GM12892 (cell line): Measurements from ENCODE around the gene PLPP7.

Experiments used
- DNase-seq: peaks from one replicate; pipeline ENCODE4 v3.0.0; 2011; ENCODE audit not compliant: insufficient read length
- FAIRE-seq: peaks from 2 replicates; lab custom pipeline; 2011; peaks lifted over from hg19 to GRCh38; lab: Jason Lieb, UNC
- POLR2A ChIP-seq: IDR thresholded peaks from 2 replicates; pipeline ENCODE4 v1.6.1; 2011; ENCODE audit warnings: low read depth, low read length, control low read depth
- POLR2AphosphoS5 ChIP-seq: IDR thresholded peaks from 2 replicates; pipeline ENCODE4 v1.6.1; 2011; ENCODE audit warnings: low read depth, low read length, control low read depth
- TAF1 ChIP-seq: IDR thresholded peaks from 2 replicates; pipeline ENCODE4 v1.6.1; 2011; ENCODE audit warnings: low read depth, mild to moderate bottlenecking, control low read depth, low read length, borderline replicate concordance

The PLPP7 gene

GRCh38 chr9:131290036-131290766 is 678 bp downstream of the PLPP7 start:
- DNase-seq, result no peak
- FAIRE-seq, result no peak
- TF ChIP-seq POLR2A (no peak), POLR2AphosphoS5 (no peak), TAF1 (no peak)

GRCh38 chr9:131290767-131291370 is 1.3 kb downstream of the PLPP7 start:
- FAIRE-seq (no peak), DNase-seq (no peak)
- TF ChIP-seq TAF1, result no peak
- no peak for TF ChIP-seq POLR2AphosphoS5
- TF ChIP-seq POLR2A, result no peak

DNA sequence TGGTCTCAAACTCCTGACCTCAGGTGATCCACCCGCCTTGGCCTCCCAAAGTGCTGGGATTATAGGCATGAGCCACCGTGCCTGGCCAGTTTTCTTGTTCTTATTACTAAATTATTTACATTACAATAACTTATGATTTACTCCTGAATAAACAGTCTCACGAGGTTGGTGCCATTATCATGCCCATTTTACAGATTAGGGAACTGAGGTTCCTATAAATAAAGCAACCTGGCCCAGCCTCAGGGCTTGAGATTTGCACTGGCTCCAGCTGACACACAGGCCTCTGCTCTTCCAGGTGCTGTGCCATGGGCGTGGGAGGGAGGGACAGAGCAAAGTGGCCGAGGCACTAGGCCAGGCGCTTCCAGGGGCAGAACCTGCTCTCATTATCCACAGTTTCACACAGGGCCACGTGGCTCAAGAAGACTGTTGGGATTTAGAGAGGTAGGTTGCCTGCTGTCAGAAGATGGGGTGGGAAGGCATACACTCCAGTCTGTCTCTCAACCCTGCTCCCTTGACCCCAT is 2.3 kb downstream of the PLPP7 start:
- FAIRE-seq (no peak), DNase-seq (no peak)
- no peak for TF ChIP-seq POLR2A
- no peak for TF ChIP-seq TAF1

- TF ChIP-seq TAF1 (no peak), POLR2A (no peak), POLR2AphosphoS5 (no peak)
- DNase-seq, result no peak
- FAIRE-seq, result no peak
These were observed 3.4 kb downstream of the PLPP7 start for GRCh38 chr9:131292937-131293336.

- no peak for DNase-seq
- no peak for FAIRE-seq
- no peak for TF ChIP-seq POLR2AphosphoS5
- no peak for TF ChIP-seq POLR2A
- TF ChIP-seq TAF1, result no peak
These were observed 6.9 kb downstream of the PLPP7 start for GRCh38 chr9:131296460-131296859.

DNA sequence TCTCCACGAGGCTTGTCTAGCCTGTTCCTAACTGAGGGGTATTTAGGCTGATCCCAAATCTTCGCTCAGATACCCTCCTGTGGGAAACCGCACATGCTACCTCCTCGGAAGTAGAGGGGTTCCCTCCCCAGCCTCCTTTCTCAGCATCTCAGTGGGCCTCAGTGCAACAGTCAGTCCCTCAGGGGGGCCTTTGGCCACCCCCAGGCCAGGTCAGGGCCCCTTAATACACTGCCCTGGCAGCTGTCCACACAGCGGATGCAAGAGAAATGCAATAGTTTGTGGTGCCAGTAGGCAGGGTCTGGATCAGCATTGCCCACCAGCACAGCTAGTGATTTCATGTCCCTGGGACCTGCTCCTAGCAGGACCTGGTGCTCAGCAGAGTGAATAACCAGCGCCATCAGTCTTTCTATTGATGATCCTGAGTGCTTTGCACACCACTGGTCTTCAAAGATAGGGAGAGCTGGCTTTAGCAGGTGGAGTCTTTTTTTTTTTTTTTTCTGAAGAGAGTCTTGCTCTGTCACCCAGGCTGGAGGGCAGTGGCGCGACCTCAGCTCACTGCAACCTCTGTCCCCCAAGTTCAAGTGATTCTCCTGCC is 7.5 kb downstream of the PLPP7 start:
- TF ChIP-seq TAF1, result no peak
- no peak for TF ChIP-seq POLR2A
- no peak for TF ChIP-seq POLR2AphosphoS5
- DNase-seq (no peak), FAIRE-seq (no peak)

DNA sequence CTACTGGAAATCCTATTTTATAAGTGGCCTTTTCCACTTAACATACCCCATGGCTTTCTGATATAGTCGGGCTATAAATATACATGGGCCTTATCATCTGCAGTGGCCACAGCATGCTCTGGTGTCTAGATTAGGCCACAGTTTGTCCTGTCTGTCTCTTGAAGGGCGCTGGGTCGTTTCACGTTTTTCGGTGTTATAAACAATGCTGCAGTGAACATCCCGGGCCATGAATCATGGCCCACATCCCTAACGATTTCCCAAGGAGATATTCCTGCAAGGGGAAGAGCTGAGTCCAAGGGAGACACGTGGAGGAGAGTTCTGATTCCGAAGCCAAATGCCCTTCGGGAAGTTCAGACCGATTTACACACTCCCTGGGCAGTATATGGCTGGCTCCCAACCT is 8.4 kb downstream of the PLPP7 start:
- no peak for TF ChIP-seq POLR2A
- no peak for TF ChIP-seq TAF1
- TF ChIP-seq POLR2AphosphoS5, result no peak
- FAIRE-seq (peak; percentile 9), DNase-seq (no peak)

GRCh38 chr9:131298341-131298740 is 8.8 kb downstream of the PLPP7 start:
- FAIRE-seq (no peak), DNase-seq (no peak)
- TF ChIP-seq POLR2AphosphoS5 (no peak), POLR2A (no peak), TAF1 (no peak)

DNA sequence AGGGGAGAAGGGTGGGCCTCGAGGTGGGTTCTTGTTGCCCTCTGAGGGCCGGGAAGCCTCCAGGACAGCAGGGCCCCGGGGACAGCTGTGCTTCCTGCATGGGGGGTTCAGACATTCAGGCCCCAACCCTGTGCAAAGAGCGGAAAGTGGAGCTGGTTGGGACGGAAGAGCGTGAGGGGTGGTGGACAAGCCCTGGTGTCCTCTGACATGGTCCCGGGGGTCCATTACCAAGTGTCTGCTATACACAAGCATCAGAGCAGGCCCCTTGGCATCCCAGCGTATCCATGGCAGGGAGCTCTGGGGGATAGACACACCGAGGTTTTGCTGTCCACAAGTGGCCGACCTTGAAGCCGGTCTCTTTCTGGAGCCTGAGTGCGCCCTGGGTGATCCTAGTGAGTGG is 9.3 kb downstream of the PLPP7 start:
- FAIRE-seq (no peak), DNase-seq (no peak)
- TF ChIP-seq TAF1 (no peak), POLR2AphosphoS5 (no peak), POLR2A (no peak)

GRCh38 chr9:131299346-131299960 is 9.9 kb downstream of the PLPP7 start:
- DNase-seq, result no peak
- no peak for FAIRE-seq
- no peak for TF ChIP-seq POLR2AphosphoS5
- no peak for TF ChIP-seq POLR2A
- no peak for TF ChIP-seq TAF1

DNA sequence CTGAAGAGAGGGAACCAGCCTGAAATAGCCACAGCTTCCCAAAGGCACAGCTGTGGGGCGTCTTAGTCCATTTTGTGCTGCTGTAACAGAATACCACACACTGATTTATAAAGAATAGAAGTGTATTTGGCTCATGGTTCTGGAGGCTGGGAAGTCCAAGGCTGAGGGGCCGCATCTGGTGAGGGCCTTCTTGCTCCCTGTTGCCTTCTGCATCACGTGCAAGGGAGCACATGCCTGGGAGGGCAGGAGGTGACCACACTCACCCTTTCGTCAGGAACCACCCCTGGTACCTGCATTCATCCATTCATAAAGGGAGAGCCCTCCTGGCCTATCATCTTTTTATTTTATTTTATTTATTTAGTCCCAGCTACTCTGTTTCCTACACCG is 10.4 kb downstream of the PLPP7 start:
- FAIRE-seq (no peak), DNase-seq (no peak)
- TF ChIP-seq TAF1 (no peak), POLR2A (no peak), POLR2AphosphoS5 (no peak)
